Measurements from ENCODE around the gene CATSPERD. TPM values are rescaled to one million over a fixed set of nuclear protein-coding genes. Genes with fewer than 3 reads are reported as not detected.

The CATSPERD gene
- total RNA-seq, 1 experiment from 2014 or later, result 0.50 TPM

DNA sequence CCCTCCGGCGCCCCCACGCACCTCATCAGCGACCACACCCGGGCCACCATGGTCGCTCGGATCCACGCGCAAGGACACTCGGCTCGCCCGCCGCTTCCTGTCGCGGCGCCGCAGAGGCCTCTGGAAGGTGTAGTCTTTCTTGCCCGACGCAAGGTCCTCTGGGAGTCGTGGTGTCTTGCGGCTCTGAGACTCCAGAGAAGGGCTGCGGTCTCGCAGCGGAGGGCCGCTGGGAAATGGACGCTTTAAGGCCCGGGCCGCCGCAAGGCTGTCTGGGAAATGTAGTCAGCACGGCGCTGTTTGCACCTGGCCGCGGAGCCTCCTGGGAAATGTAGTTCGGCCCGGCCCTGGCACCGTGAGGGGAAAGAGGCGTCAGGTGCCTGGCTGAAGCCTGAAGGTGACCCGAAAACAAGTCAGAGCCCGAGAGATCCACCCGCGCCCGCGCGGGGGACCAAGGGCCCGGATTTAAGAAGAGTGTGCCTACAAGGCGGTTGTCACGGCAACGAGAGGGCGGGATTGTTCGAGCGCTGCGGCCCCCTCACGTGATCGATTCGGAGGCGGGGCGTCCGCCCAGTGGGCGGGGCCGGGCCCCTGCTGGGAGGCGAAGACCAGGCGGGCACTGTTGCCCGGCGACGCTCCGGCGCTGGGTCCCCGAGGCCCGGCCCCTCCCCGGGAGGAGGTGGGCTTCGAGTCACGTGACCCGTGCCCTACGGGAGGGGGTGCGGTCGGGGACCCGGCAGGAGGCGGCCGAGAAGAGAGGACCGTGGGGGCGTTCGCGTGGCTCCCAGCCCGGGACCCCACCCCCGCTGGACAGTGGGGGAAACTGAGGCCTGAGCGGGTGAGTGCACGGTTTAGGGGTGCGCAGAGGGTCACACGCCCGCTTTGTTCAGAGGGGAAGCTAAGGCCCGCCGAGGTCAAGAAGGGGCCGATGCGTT lies 39.7 kb upstream of the CATSPERD start, which contains the start of the genes HSD11B1L and MICOS13:
TSS of gene HSD11B1L (plus strand) at position 591 of the 932 bp plus-strand sequence. CDS start 3,806 bp downstream, outside the sequence.
TSS of gene MICOS13 (minus strand) at position 80 of the 932 bp plus-strand sequence. CDS start at position 50, 30 bp downstream.
- peaks cover 13% of the 10 kb centered on the region for H3K4me1 Mint-ChIP-seq
- H3K36me3 Mint-ChIP-seq, result no peaks in the 10 kb centered on the region
- peak; percentile 95 for ATAC-seq
- TF ChIP-seq USF1 (CRISPR knock-in tag; IDR thresholded peaks at IDR 0.05), result peak; percentile 99
- TF ChIP-seq, protein P1, sequence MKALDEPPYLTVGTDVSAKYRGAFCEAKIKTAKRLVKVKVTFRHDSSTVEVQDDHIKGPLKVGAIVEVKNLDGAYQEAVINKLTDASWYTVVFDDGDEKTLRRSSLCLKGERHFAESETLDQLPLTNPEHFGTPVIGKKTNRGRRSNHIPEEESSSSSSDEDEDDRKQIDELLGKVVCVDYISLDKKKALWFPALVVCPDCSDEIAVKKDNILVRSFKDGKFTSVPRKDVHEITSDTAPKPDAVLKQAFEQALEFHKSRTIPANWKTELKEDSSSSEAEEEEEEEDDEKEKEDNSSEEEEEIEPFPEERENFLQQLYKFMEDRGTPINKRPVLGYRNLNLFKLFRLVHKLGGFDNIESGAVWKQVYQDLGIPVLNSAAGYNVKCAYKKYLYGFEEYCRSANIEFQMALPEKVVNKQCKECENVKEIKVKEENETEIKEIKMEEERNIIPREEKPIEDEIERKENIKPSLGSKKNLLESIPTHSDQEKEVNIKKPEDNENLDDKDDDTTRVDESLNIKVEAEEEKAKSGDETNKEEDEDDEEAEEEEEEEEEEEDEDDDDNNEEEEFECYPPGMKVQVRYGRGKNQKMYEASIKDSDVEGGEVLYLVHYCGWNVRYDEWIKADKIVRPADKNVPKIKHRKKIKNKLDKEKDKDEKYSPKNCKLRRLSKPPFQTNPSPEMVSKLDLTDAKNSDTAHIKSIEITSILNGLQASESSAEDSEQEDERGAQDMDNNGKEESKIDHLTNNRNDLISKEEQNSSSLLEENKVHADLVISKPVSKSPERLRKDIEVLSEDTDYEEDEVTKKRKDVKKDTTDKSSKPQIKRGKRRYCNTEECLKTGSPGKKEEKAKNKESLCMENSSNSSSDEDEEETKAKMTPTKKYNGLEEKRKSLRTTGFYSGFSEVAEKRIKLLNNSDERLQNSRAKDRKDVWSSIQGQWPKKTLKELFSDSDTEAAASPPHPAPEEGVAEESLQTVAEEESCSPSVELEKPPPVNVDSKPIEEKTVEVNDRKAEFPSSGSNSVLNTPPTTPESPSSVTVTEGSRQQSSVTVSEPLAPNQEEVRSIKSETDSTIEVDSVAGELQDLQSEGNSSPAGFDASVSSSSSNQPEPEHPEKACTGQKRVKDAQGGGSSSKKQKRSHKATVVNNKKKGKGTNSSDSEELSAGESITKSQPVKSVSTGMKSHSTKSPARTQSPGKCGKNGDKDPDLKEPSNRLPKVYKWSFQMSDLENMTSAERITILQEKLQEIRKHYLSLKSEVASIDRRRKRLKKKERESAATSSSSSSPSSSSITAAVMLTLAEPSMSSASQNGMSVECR (CRISPR knock-in tag; IDR thresholded peaks at IDR 0.05; ENCODE audit: borderline replicate concordance), result peak; percentile 45; the same call in 1 of the 2 replicates
- TF ChIP-seq, protein P2, sequence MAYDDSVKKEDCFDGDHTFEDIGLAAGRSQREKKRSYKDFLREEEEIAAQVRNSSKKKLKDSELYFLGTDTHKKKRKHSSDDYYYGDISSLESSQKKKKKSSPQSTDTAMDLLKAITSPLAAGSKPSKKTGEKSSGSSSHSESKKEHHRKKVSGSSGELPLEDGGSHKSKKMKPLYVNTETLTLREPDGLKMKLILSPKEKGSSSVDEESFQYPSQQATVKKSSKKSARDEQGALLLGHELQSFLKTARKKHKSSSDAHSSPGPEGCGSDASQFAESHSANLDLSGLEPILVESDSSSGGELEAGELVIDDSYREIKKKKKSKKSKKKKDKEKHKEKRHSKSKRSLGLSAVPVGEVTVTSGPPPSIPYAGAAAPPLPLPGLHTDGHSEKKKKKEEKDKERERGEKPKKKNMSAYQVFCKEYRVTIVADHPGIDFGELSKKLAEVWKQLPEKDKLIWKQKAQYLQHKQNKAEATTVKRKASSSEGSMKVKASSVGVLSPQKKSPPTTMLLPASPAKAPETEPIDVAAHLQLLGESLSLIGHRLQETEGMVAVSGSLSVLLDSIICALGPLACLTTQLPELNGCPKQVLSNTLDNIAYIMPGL (CRISPR knock-in tag; IDR thresholded peaks at IDR 0.05), result 0 out of 2 replicates have a peak, but pooled peaks have one; percentile 59
- peak; percentile 78 for TF ChIP-seq GABPB1 (CRISPR knock-in tag; IDR thresholded peaks at IDR 0.05)
- no peak for TF ChIP-seq NR3C1 (CRISPR knock-in tag; conservative IDR thresholded peaks at IDR 0.05; ENCODE audit: low read depth)
- peak; percentile 99 for TF ChIP-seq USF2 (CRISPR knock-in tag; IDR thresholded peaks at IDR 0.05)
- TF ChIP-seq, protein P3, sequence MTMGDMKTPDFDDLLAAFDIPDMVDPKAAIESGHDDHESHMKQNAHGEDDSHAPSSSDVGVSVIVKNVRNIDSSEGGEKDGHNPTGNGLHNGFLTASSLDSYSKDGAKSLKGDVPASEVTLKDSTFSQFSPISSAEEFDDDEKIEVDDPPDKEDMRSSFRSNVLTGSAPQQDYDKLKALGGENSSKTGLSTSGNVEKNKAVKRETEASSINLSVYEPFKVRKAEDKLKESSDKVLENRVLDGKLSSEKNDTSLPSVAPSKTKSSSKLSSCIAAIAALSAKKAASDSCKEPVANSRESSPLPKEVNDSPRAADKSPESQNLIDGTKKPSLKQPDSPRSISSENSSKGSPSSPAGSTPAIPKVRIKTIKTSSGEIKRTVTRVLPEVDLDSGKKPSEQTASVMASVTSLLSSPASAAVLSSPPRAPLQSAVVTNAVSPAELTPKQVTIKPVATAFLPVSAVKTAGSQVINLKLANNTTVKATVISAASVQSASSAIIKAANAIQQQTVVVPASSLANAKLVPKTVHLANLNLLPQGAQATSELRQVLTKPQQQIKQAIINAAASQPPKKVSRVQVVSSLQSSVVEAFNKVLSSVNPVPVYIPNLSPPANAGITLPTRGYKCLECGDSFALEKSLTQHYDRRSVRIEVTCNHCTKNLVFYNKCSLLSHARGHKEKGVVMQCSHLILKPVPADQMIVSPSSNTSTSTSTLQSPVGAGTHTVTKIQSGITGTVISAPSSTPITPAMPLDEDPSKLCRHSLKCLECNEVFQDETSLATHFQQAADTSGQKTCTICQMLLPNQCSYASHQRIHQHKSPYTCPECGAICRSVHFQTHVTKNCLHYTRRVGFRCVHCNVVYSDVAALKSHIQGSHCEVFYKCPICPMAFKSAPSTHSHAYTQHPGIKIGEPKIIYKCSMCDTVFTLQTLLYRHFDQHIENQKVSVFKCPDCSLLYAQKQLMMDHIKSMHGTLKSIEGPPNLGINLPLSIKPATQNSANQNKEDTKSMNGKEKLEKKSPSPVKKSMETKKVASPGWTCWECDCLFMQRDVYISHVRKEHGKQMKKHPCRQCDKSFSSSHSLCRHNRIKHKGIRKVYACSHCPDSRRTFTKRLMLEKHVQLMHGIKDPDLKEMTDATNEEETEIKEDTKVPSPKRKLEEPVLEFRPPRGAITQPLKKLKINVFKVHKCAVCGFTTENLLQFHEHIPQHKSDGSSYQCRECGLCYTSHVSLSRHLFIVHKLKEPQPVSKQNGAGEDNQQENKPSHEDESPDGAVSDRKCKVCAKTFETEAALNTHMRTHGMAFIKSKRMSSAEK (CRISPR knock-in tag; IDR thresholded peaks at IDR 0.05; ENCODE audit: borderline replicate concordance), result no peak
- TF ChIP-seq GRHL2 (CRISPR knock-in tag; IDR thresholded peaks at IDR 0.05; ENCODE audit: insufficient replicate concordance, severe bottlenecking), result no peak
- no peak for TF ChIP-seq MYBL2 (CRISPR knock-in tag; IDR thresholded peaks at IDR 0.05)
- TF ChIP-seq CREM (CRISPR knock-in tag; IDR thresholded peaks at IDR 0.05), result peak; percentile 66; the same call in 1 of the 2 replicates
- 0 out of 2 replicates have a peak, but pooled peaks have one; percentile 28 for TF ChIP-seq TEAD1 (CRISPR knock-in tag; IDR thresholded peaks at IDR 0.05)
- peak; percentile 89 for TF ChIP-seq SP1 (CRISPR knock-in tag; conservative IDR thresholded peaks at IDR 0.05)
- peak; percentile 40; the same call in 1 of the 2 replicates for TF ChIP-seq FOXP1 (CRISPR knock-in tag; IDR thresholded peaks at IDR 0.05; ENCODE audit: borderline replicate concordance)
- TF ChIP-seq FOXK1 (CRISPR knock-in tag; IDR thresholded peaks at IDR 0.05), result peak; percentile 85
- 0 out of 2 replicates have a peak, but pooled peaks have one; percentile 45 for TF ChIP-seq CBFB (CRISPR knock-in tag; IDR thresholded peaks at IDR 0.05; ENCODE audit: low read depth)
- TF ChIP-seq, protein P4, sequence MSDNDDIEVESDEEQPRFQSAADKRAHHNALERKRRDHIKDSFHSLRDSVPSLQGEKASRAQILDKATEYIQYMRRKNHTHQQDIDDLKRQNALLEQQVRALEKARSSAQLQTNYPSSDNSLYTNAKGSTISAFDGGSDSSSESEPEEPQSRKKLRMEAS (CRISPR knock-in tag; IDR thresholded peaks at IDR 0.05), result peak; percentile 78
- peak; percentile 95 for TF ChIP-seq ZNF121 (CRISPR knock-in tag; IDR thresholded peaks at IDR 0.05)
- H3K9me3 Mint-ChIP-seq, result no peaks in the 10 kb centered on the region
- ChIA-PET POLR2A (interaction anchor here (1.2 kb wide), 1 partner anchor 9 kb away, joined by 3 read pairs; no protein-coding TSS in a partner anchor), CTCF (interaction anchor here (1.6 kb wide), 1 partner anchor 9 kb away, joined by 6 read pairs; no protein-coding TSS in a partner anchor)
- DNase-seq (ENCODE audit: low spot score), result peak; percentile 97
- H3K27ac Mint-ChIP-seq, result peak within 1 kb of the TSS; percentile 92
- H3K27me3 Mint-ChIP-seq (ENCODE audit: low read depth), result peaks cover 18% of the 10 kb centered on the region
- H3K4me3 Mint-ChIP-seq, result peak within 1 kb of the TSS; percentile 99
